Duodenal mucosa (tissue), 2 donors: ENCODE results near the gene PHC2.

ENCODE experiments used
- H3K27ac ChIP-seq: one replicate; pipeline ENCODE4 v1.7.0; 2013; ENCODE audit warnings: low read depth, low read length
- H3K27me3 ChIP-seq, 2 donors: one replicate each; pipeline ENCODE4 v1.7.0; 2013; ENCODE audit warnings: low read length in 2 of 2, control low read depth in 1 of 2; ENCODE audit not compliant: insufficient read depth in 2 of 2, control insufficient read depth in 1 of 2
- H3K36me3 ChIP-seq, 2 donors: one replicate each; pipeline ENCODE4 v1.7.0; 2013; ENCODE audit warnings: low read length in 2 of 2, control low read depth in 1 of 2; ENCODE audit not compliant: insufficient read depth in 2 of 2, control insufficient read depth in 1 of 2
- H3K4me1 ChIP-seq, 2 donors: one replicate each; pipeline ENCODE4 v1.7.0; 2013; ENCODE audit warnings: low read length in 2 of 2, control low read depth in 1 of 2; ENCODE audit not compliant: insufficient read depth in 2 of 2, control insufficient read depth in 1 of 2
- H3K4me3 ChIP-seq, 2 donors: one replicate each; pipeline ENCODE4 v1.7.0; 2013; ENCODE audit warnings: low read length in 2 of 2, low read depth in 1 of 2
- H3K9ac ChIP-seq, 2 donors: one replicate each; pipeline ENCODE4 v1.7.0; 2013; ENCODE audit warnings: low read length in 2 of 2, low read depth in 1 of 2
- H3K9me3 ChIP-seq, 2 donors: one replicate each; pipeline ENCODE4 v1.7.0; 2013; ENCODE audit warnings: low read length in 2 of 2, control low read depth in 1 of 2; ENCODE audit not compliant: control insufficient read depth in 1 of 2

Gene PHC2

DNA sequence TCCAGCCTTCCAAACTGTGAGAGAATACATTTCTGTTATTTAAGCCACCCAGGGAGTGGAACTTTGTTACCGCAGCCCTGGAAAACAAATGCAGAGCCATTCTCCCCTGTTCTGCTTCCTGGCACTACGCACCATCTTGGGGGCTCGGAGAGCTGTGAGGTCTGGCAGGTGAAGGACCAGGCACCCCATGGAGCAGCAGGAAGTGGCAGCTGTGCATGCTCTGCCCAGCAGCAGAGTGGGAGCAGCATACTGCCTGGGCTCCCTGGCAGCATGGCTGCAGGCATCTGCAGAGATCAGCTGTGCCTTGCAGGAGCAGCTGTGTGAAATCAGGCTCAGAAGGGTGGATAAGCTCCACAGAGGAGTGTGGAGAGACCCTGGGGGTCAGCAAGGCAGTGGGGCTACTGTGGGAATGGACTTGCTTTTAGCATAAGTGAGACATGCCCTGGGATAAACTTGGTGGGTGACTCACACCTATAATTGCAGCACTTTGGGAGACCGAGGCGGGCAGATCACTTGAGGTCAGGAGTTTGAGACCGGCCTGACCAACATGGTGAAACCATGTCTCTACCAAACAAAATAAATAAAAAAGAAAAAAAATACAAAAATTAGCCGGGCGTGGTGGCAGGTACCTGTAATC lies 23.9 kb upstream of the PHC2 start:
- no peaks in the 10 kb centered on the region for H3K36me3 ChIP-seq
- H3K4me1 ChIP-seq: no peaks in the 10 kb centered on the region
- no peaks in the 10 kb centered on the region for H3K27me3 ChIP-seq
- no peaks in the 10 kb centered on the region for H3K9me3 ChIP-seq
- H3K4me3 ChIP-seq: no peak overlapping the region
- no peak overlapping the region for H3K27ac ChIP-seq
- no peak overlapping the region for H3K9ac ChIP-seq

DNA sequence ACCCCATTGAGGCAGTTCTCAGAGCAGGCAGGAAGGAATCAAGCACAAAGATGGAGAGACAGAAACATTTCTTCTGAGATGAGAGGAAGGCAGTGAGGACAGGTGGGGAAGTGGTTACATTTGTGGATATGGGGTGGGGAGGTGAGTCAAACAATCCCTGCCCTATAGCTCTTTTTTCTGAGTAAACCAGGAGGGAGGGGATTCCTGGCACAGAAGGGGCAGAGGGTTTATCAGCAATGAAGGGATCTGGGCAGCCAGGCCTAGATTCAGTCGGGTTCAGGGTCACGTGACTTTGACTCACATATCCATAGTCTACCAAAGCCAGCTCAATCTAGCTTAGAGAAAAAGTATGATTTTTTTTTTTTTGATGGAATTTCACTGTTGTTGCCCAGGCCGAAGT lies 15.7 kb upstream of the PHC2 start:
- no peaks in the 10 kb centered on the region for H3K9me3 ChIP-seq
- no peak overlapping the region for H3K27ac ChIP-seq
- H3K36me3 ChIP-seq: no peaks in the 10 kb centered on the region

DNA sequence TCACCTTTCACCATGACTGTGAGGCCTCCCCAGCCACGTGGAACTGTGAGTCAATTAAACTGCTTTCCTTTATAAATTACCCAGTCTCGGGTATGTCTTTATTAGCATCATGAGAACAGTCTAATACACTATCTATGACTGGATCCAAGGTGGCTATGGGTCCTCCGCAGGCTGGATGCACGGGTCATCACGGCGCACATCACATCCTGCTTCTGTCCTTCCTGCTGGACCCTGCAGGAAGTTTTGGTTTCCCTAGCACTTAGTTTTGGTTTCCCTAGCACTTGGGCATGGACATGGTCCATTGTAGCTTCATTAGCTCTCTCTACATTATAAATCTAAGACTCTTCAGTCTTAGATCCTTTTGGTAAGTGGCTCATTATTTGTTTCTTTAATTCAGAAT lies 14.2 kb upstream of the PHC2 start:
- Histone ChIP-seq H3K4me3 (no peak overlapping the region), H3K9me3 (no peaks in the 10 kb centered on the region), H3K27ac (no peak overlapping the region), H3K4me1 (no peaks in the 10 kb centered on the region), H3K27me3 (peaks cover 0 to 4% of the 10 kb centered on the region in 2 donors), H3K9ac (no peak overlapping the region), H3K36me3 (no peaks in the 10 kb centered on the region)

More for the DNA sequence above, 15.7 kb upstream of the PHC2 start:
- H3K4me1 ChIP-seq: no peaks in the 10 kb centered on the region
- H3K4me3 ChIP-seq: no peak overlapping the region
- H3K9ac ChIP-seq: no peak overlapping the region
- peaks cover 0 to 4% of the 10 kb centered on the region in 2 donors for H3K27me3 ChIP-seq

DNA sequence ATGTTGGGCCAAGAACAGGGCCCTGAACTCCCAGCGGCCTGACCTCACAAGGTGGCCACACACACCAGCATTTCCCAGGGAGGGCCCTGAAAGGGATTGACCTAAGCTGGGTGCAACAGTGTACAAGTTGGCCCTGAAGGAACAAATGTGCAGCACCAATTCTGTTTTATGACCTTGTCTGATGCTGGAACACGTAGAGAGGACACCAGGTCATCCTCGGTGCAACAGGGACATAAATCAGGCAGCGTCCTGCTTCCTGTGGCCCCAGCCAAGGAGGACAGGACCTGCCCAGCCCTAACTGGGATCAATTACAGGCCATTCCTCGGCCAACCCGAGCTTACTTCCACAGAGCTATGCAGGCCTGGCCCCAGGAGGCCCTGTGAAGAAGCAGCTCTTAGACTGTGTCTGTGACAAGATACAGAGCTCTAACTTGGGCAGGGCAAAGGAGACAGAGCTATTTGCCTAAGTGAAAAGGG lies 12.8 kb upstream of the PHC2 start:
- Histone ChIP-seq H3K4me3 (no peak overlapping the region), H3K27ac (no peak overlapping the region), H3K36me3 (no peaks in the 10 kb centered on the region), H3K4me1 (no peaks in the 10 kb centered on the region), H3K9me3 (no peaks in the 10 kb centered on the region), H3K27me3 (peaks cover 0 to 4% of the 10 kb centered on the region in 2 donors), H3K9ac (no peak overlapping the region)

DNA sequence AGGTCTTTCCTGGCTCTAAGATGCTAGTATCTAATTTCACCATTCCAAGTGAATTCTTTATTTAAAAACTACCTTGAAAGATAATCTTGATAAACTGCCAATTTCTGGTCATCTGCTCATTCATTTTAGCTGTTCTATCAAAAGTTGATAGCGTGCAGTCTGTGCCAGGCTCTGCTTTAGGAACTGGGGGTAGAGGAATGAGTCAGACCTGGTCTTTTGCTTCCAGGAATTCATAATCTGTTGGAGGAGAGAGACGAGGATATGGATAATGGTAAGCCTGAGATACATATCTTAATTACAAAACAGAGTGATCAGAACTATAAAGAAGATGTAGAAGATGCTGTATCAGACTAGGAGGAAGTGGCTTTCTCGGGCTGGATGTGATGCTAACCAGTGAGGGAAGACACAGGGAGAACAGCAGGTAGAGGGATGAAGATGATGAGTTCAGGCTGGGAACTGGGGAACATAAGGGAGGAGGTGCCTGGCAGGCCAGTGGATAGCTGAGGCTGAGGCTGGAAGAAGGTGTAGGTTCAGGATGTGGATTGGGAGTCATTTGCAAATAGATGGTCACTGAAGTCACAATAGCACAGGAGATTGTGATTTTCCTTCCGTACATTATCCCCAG lies 12.3 kb upstream of the PHC2 start:
- Histone ChIP-seq H3K27ac (no peak overlapping the region), H3K36me3 (no peaks in the 10 kb centered on the region), H3K27me3 (peaks cover 0 to 4% of the 10 kb centered on the region in 2 donors), H3K9ac (no peak overlapping the region), H3K4me1 (no peaks in the 10 kb centered on the region), H3K4me3 (no peak overlapping the region), H3K9me3 (no peaks in the 10 kb centered on the region)

DNA sequence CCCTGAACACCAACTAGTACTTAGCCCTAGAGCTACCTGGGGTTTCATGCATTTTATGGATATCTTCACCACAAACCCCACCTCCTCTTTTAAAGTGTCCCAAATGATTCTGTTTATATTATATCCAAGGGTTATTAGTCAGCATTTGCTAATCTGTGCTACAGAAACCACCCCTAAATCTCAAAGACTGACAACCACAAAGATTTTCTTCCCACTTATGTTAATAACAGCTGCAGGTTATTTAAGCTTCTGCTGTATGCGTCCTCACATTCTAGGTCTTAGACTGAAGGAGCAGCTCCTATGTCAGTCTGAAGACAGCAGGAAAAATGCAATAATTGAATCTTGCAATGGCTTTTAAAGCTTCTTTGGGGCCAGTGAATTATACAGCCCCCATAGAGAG lies 11.2 kb upstream of the PHC2 start:
- Histone ChIP-seq H3K4me1 (no peaks in the 10 kb centered on the region), H3K4me3 (no peak overlapping the region), H3K9me3 (no peaks in the 10 kb centered on the region), H3K9ac (no peak overlapping the region), H3K36me3 (no peaks in the 10 kb centered on the region), H3K27ac (no peak overlapping the region), H3K27me3 (no peaks in the 10 kb centered on the region)

DNA sequence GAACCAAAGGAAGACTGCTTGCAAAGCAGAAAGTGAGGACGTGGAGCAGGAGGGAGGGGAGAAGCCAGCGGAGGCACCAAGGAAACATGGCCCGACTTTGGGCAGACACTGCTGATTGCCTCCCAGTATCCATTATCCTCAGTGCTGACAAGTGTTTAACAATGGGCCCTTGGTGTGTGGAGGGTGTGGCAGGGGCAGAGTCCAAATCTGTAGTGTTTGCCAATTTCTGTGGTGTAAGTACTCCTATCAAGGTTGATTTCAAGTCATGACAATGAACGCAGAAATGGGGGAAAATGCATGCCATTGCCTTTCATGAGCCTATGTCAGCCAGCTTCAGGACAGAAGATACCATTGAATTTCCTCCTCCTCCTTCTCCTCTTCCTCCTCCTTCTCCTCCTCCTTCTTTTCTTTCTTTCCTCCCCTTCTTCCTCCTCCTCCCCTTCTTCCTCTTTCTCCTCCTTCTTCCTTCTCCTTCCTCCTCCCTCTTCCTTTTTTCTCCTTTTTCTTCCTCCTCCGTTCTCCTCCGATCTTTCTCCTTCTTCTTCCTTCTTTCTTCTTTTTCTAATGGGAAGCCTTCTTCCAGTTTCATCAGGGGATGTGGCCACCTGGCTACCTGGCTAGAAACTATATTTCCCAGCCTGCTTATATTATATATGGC lies 10.3 kb upstream of the PHC2 start:
- H3K9me3 ChIP-seq: no peaks in the 10 kb centered on the region
- H3K27ac ChIP-seq: no peak overlapping the region
- H3K9ac ChIP-seq: no peak overlapping the region
- H3K27me3 ChIP-seq: no peaks in the 10 kb centered on the region
- no peak overlapping the region for H3K4me3 ChIP-seq
- H3K4me1 ChIP-seq: no peaks in the 10 kb centered on the region
- H3K36me3 ChIP-seq: no peaks in the 10 kb centered on the region

DNA sequence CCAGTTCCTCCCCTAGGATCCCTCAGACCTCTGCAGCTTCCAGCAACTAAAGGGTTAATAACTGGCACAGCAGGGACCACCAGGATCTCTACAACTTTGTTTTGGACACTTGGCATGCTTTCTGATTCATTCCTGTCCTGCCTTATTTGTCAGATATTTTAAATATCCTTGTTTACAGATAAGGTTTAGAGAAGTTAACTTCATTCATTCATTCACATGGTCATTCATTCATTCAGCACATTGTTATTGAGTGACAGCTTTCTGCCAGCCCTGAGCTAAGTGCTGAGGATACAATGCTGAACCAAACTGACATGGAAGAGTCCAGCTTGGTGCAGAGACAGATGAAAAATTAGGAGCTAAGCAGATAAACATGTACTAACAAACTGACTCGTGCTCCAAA lies 8.8 kb upstream of the PHC2 start:
- Histone ChIP-seq H3K27me3 (no peaks in the 10 kb centered on the region), H3K36me3 (no peaks in the 10 kb centered on the region), H3K4me1 (no peaks in the 10 kb centered on the region), H3K9ac (no peak overlapping the region), H3K27ac (no peak overlapping the region), H3K4me3 (no peak overlapping the region), H3K9me3 (no peaks in the 10 kb centered on the region)

DNA sequence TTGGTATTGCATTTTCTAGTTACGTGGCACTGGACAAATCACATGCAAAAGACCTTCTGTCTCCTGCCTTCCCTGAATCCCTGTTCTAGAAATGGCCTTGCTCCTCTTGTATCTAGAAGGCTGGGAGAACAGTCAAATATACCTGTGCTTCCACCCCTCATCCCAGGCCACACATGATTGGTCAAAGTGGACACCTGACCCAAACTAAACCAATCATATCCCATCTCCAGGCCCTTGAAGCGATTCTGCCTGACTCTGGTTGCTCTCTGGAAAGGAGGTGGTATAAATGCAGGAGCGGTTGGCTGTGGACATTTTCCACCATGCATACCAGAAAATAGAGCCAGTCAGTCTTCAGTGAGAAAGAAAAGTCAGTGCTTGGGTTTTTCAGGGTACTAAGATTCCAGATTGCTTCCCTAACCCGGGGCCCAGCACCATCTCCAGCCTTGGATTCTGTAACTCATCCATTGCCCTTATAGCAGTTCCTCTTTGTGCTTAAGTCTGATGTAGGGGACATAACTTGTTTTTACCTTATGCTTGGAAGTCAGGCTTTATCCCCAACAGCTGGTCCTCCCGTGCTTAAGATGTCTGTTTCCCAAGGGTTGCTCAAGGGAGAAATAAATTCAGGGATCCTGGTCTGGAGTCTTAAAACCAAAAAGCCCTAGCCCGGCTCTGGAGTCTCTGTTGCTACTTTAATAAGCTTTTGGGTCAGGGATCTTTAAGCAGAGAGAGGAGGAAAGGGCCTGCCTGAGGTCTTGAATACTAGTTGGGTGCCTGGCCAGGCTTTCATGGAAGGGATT lies 7.7 kb upstream of the PHC2 start:
- Histone ChIP-seq H3K9ac (no peak overlapping the region), H3K4me3 (no peak overlapping the region), H3K36me3 (no peaks in the 10 kb centered on the region), H3K9me3 (no peaks in the 10 kb centered on the region), H3K27me3 (no peaks in the 10 kb centered on the region), H3K4me1 (peaks cover 0 to 5% of the 10 kb centered on the region in 2 donors), H3K27ac (no peak overlapping the region)
